Measurements from ENCODE around the gene TMEM131. TPM values are rescaled to one million over a fixed set of nuclear protein-coding genes. Genes with fewer than 3 reads are reported as not detected.

Gene TMEM131
- total RNA-seq, 1 experiment from 2014 or later: 28.9 TPM

DNA sequence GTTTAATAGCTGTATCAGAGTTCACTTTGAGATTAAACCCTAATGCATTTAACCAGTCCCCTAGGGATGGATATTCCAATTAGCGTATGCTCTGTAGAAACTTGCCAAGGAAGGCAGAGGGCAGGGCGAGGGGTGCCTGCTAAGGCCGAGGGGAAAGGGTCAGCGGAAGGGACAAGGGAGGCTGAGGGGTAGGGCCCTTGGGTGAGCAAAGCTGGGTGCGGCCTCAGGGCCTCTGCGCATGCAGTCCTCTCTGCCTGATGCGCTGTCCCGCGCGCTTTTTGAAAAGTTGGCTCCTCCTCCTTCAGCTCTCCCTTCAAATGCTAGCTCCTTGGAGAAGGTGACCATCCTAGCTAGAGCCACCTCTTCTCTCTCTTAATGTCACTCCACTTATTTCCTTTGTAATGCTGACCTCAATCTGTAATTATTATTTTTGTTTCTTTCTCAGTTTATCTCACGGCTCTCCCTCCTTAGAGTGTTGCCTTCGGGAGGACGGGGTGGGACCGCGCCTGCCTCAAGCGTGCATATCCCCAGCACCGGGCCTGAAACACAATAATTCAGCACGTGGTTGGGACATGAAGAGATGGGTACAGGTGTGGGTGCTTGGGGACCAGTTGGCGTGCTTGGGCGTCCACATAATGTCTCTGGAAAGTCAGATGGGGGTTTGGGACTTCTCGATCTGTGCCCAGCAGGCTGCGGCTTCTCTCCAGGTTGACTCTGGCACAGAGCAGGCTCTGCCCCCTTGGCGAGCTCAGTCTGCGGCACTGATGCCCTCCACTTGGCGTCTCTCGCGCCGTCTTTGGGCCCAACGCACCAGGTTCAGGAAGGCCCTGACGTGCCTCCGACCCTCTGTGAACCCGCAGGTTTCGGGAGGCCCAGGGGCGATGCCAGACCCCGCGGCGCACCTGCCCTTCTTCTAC is 272.3 kb downstream of the TMEM131 start:
- CTCF ChIA-PET: no interaction called here
- POLR2A ChIA-PET (ENCODE audit: low non-redundant PET): no interaction called here
- intact Hi-C loops (cut with micrococcal nuclease; ENCODE audit: unreplicated experiment): no loop called here

DNA sequence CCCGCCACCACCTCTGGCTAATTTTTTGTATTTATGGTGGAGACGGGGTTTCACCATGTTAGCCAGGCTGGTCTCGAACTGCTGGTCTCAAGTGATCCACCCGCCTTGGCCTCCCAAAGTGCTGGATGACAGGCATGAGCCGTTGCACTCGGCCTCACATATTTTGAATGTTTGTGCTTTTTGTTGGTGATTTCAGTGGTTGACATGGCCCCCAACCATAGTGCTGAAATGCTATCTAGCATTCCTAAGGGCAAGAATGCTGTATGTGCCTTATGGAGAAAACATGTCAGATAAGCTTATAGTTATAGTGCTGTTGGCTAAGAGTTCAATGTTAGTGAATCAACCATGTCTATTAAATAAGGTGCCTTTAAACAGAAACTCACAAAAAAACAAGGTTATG is 273.5 kb downstream of the TMEM131 start:
- intact Hi-C loops (cut with micrococcal nuclease; ENCODE audit: unreplicated experiment): no loop called here
- CTCF ChIA-PET: no interaction called here
- Histone ChIP-seq H3K4me1 (ENCODE audit: insufficient read depth, low read length, poor library complexity, severe bottlenecking) (no peaks in the 10 kb centered on the region), H3K27ac (ENCODE audit: low read depth, low read length, poor library complexity, severe bottlenecking) (no peak overlapping the region), H3K27me3 (replicated peaks; ENCODE audit: insufficient read depth, low read depth, low read length, poor library complexity) (no peaks in the 10 kb centered on the region), H3K4me3 (ENCODE audit: low read depth, low read length, poor library complexity, severe bottlenecking) (no peak overlapping the region), H3K36me3 (ENCODE audit: insufficient read depth, low read length, poor library complexity, severe bottlenecking) (no peaks in the 10 kb centered on the region), H3K9me3 (ENCODE audit: low read depth, low read length, poor library complexity, severe bottlenecking) (no peaks in the 10 kb centered on the region)
- POLR2A ChIA-PET (ENCODE audit: low non-redundant PET): no interaction called here
- DNase-seq (ENCODE audit: low spot score): no peak
- no TSS peak for BruUV-seq (replicated peaks)
- no peak for TF ChIP-seq EZH2 (IDR thresholded peaks at IDR 0.05; ENCODE audit: borderline replicate concordance, low read depth, low read length, poor library complexity, severe bottlenecking)
- TF ChIP-seq, protein P1, sequence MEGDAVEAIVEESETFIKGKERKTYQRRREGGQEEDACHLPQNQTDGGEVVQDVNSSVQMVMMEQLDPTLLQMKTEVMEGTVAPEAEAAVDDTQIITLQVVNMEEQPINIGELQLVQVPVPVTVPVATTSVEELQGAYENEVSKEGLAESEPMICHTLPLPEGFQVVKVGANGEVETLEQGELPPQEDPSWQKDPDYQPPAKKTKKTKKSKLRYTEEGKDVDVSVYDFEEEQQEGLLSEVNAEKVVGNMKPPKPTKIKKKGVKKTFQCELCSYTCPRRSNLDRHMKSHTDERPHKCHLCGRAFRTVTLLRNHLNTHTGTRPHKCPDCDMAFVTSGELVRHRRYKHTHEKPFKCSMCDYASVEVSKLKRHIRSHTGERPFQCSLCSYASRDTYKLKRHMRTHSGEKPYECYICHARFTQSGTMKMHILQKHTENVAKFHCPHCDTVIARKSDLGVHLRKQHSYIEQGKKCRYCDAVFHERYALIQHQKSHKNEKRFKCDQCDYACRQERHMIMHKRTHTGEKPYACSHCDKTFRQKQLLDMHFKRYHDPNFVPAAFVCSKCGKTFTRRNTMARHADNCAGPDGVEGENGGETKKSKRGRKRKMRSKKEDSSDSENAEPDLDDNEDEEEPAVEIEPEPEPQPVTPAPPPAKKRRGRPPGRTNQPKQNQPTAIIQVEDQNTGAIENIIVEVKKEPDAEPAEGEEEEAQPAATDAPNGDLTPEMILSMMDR (conservative IDR thresholded peaks at IDR 0.05; ENCODE audit: low read depth, low read length): no peak

More for the DNA sequence above, 272.3 kb downstream of the TMEM131 start:
- DNase-seq (ENCODE audit: low spot score): no peak
- BruUV-seq (replicated peaks): no TSS peak
- Histone ChIP-seq H3K36me3 (ENCODE audit: insufficient read depth, low read length, poor library complexity, severe bottlenecking) (no peaks in the 10 kb centered on the region), H3K4me3 (ENCODE audit: low read depth, low read length, poor library complexity, severe bottlenecking) (no peak overlapping the region), H3K27ac (ENCODE audit: low read depth, low read length, poor library complexity, severe bottlenecking) (no peak overlapping the region), H3K9me3 (ENCODE audit: low read depth, low read length, poor library complexity, severe bottlenecking) (no peaks in the 10 kb centered on the region), H3K4me1 (ENCODE audit: insufficient read depth, low read length, poor library complexity, severe bottlenecking) (no peaks in the 10 kb centered on the region), H3K27me3 (replicated peaks; ENCODE audit: insufficient read depth, low read depth, low read length, poor library complexity) (no peaks in the 10 kb centered on the region)
- TF ChIP-seq, protein P1 (conservative IDR thresholded peaks at IDR 0.05; ENCODE audit: low read depth, low read length): no peak

DNA sequence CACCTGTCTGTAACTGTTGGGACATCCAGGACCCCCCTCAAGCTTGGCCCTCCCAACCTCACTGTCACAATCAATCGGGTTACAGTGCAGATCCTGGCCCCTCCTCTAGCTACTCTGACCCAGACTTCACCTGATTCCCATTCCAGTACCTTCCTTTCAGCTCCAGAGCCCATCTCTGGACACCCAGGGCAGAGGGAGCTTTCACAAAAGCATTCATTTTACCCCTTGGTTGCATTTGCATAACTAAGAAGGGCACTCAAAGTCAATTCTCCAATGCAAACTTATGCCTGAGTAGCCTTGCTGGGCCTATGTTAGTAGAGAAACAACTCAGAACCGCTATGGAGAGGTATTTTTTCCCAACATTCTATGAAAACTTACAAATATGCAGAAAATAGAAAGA is 275.0 kb downstream of the TMEM131 start:
- DNase-seq (ENCODE audit: low spot score): no peak
- intact Hi-C loops (cut with micrococcal nuclease; ENCODE audit: unreplicated experiment): no loop called here
- no TSS peak for BruUV-seq (replicated peaks)
- ChIA-PET CTCF (no interaction called here), POLR2A (ENCODE audit: low non-redundant PET) (no interaction called here)
- H3K4me3 ChIP-seq (ENCODE audit: low read depth, low read length, poor library complexity, severe bottlenecking): no peak overlapping the region
- H3K27ac ChIP-seq (ENCODE audit: low read depth, low read length, poor library complexity, severe bottlenecking): no peak overlapping the region
- no peaks in the 10 kb centered on the region for H3K27me3 ChIP-seq (replicated peaks; ENCODE audit: insufficient read depth, low read depth, low read length, poor library complexity)
- H3K9me3 ChIP-seq (ENCODE audit: low read depth, low read length, poor library complexity, severe bottlenecking): no peaks in the 10 kb centered on the region
- H3K4me1 ChIP-seq (ENCODE audit: insufficient read depth, low read length, poor library complexity, severe bottlenecking): no peaks in the 10 kb centered on the region
- H3K36me3 ChIP-seq (ENCODE audit: insufficient read depth, low read length, poor library complexity, severe bottlenecking): no peaks in the 10 kb centered on the region
- no peak for TF ChIP-seq EZH2 (IDR thresholded peaks at IDR 0.05; ENCODE audit: borderline replicate concordance, low read depth, low read length, poor library complexity, severe bottlenecking)
- TF ChIP-seq, protein P1 (conservative IDR thresholded peaks at IDR 0.05; ENCODE audit: low read depth, low read length): no peak
